Measurements from ENCODE around the gene FTCDNL1. TPM values are rescaled to one million over a fixed set of nuclear protein-coding genes. Genes with fewer than 3 reads are reported as not detected.

Gene FTCDNL1
- total RNA-seq, 4 donors from 2014 or later: 0.69 to 2.3 (median 1.4) TPM

DNA sequence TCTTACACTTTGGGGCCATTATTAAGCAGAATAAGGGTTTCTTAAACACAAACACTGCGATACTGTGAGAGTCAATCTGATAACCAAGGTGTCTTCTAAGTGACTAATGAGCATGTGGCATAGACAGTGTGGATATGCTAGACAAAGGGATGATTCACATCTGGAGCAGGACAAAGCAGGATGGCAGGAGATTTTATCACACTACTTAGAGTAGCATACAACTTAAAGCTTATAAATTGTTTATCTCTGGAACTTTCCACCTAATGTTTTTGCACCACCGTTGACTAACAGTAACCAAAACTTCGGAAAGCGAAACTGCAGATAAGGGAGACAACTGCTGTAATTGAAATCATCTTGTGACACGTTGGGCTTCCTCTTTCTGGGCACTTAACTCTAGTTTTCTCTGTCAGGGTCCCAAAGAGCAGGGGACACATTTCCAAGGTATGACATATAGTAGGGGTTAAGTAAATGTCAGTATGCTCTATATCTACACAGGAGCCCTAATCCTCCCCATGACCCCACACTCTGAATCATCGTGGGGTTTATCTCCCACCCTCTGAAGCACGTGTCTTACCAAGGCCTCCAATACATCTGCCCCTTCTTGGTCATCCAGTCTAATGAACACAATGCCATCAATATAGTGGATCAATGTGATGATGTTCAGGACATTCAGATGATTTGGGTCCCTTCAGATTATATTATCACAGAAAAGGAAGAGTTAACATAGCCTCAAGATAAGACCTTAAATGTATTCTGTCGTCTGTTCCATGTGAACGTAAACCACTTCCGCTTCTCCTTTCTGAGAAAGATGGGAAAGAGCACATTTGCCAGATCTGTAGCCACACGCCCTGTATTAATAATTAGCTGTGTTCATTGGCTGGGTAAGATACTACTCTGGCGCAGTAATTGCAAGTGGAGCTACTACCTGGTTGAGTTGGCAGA lies 78.7 kb downstream of the FTCDNL1 start:
- Histone ChIP-seq H3K36me3 (no peaks in the 10 kb centered on the region), H3K9me3 (no peaks in the 10 kb centered on the region), H3K27ac (no peak overlapping the region), H3K4me3 (no peak overlapping the region), H3K4me1 (no peaks in the 10 kb centered on the region), H3K27me3 (no peaks in the 10 kb centered on the region)
- no peak for TF ChIP-seq EP300 (IDR thresholded peaks at IDR 0.05)
- TF ChIP-seq POLR2A (IDR thresholded peaks at IDR 0.05): no peak
- TF ChIP-seq POLR2AphosphoS5 (IDR thresholded peaks at IDR 0.05): no peak
- TF ChIP-seq CTCF (IDR thresholded peaks at IDR 0.05): no peak
- no peak for ATAC-seq
- 50 to 55% methylated on average over 8 to 12 of the region's 12 CpGs for WGBS, 2 donors (ENCODE audit: low coverage in 1 of 2)

GRCh38 chr2:199770716-199771115 lies 80.3 kb downstream of the FTCDNL1 start:
- no peak for TF ChIP-seq CTCF (IDR thresholded peaks at IDR 0.05)
- no peak for TF ChIP-seq POLR2AphosphoS5 (IDR thresholded peaks at IDR 0.05)
- TF ChIP-seq POLR2A (IDR thresholded peaks at IDR 0.05): no peak
- no peak for TF ChIP-seq EP300 (IDR thresholded peaks at IDR 0.05)
- ATAC-seq: no peak
- H3K36me3 ChIP-seq: no peaks in the 10 kb centered on the region
- no peak overlapping the region for H3K27ac ChIP-seq
- H3K9me3 ChIP-seq: no peaks in the 10 kb centered on the region
- H3K4me1 ChIP-seq: no peaks in the 10 kb centered on the region
- no peaks in the 10 kb centered on the region for H3K27me3 ChIP-seq
- no peak overlapping the region for H3K4me3 ChIP-seq
- 40% methylated on average over 1 of the region's 2 CpGs; no CpG with 5 or more reads in 1 of the 2 donors for WGBS, 2 donors (ENCODE audit: low coverage in 1 of 2)

DNA sequence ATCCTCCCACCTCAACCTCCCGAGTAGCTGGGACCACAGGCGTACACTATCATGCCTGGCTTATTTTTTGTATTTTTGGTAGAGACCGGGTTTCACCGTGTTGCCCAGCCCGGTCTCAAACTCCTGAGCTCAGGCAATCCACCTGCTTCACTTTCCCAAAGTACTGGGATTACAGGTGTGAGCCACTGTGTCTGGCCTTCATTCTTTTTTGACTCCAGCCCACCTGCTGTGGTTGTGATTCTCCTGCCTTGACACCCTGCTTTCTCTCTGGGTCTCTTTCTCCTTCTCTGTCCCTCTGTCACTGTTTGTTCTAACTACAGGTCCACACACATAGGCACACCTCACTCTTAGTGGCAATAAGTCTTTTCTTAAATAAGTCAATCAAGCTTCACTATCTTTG lies 85.3 kb downstream of the FTCDNL1 start:
- H3K36me3 ChIP-seq: no peaks in the 10 kb centered on the region
- no peak for ATAC-seq
- WGBS, 2 donors (ENCODE audit: low coverage in 1 of 2): 73 to 100% methylated on average over 2 to 5 of the region's 5 CpGs

DNA sequence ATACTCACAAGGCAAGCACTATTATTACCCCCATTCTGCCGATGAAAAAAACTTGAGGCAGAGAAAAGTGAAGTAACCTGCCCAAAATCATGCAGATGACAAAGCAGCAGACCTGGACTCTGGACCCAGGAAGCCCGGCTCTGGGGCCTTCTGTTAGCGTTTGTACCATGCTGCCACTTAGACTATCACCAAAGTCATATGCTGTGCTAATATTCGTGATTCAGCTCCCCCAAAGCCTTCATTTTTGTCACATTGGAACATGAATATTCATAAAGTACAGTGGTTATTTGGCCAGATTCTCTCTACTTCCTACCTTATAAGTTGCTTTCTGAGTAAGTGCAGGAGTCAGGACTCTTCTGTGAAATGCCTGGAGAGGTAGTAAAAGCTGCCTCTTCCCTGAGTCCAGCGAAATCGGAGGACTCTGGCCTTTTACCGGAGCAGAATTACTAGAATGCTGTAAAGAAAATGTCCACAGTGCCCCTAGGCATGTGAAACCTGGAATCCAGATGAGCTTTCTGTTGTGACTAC lies 86.7 kb downstream of the FTCDNL1 start:
- no peak for ATAC-seq
- H3K27me3 ChIP-seq: no peaks in the 10 kb centered on the region
- 83 to 98% methylated on average over 7 of the region's 7 CpGs for WGBS, 2 donors (ENCODE audit: low coverage in 1 of 2)
- no peaks in the 10 kb centered on the region for H3K4me1 ChIP-seq
- H3K36me3 ChIP-seq: no peaks in the 10 kb centered on the region
- no peaks in the 10 kb centered on the region for H3K9me3 ChIP-seq
- no peak overlapping the region for H3K4me3 ChIP-seq
- no peak for TF ChIP-seq CTCF (IDR thresholded peaks at IDR 0.05)
- no peak overlapping the region for H3K27ac ChIP-seq

More for the DNA sequence above, 85.3 kb downstream of the FTCDNL1 start:
- Histone ChIP-seq H3K4me3 (no peak overlapping the region), H3K9me3 (no peaks in the 10 kb centered on the region), H3K27ac (no peak overlapping the region), H3K27me3 (no peaks in the 10 kb centered on the region), H3K4me1 (no peaks in the 10 kb centered on the region)
- no peak for TF ChIP-seq EP300 (IDR thresholded peaks at IDR 0.05)
- TF ChIP-seq POLR2A (IDR thresholded peaks at IDR 0.05): no peak
- no peak for TF ChIP-seq CTCF (IDR thresholded peaks at IDR 0.05)
- TF ChIP-seq POLR2AphosphoS5 (IDR thresholded peaks at IDR 0.05): no peak

GRCh38 chr2:199762963-199763362 lies 88.0 kb downstream of the FTCDNL1 start:
- no peak for ATAC-seq
- WGBS, 2 donors (ENCODE audit: low coverage in 1 of 2): 87 to 93% methylated on average over 2 to 4 of the region's 4 CpGs

More at GRCh38 chr2:199762963-199763362, 88.0 kb downstream of the FTCDNL1 start:
- no peaks in the 10 kb centered on the region for H3K4me1 ChIP-seq
- no peaks in the 10 kb centered on the region for H3K27me3 ChIP-seq
- no peaks in the 10 kb centered on the region for H3K9me3 ChIP-seq
- no peak overlapping the region for H3K4me3 ChIP-seq
- TF ChIP-seq POLR2A (IDR thresholded peaks at IDR 0.05) (no peak), EP300 (IDR thresholded peaks at IDR 0.05) (no peak), POLR2AphosphoS5 (IDR thresholded peaks at IDR 0.05) (no peak), CTCF (IDR thresholded peaks at IDR 0.05) (no peak)
- no peak overlapping the region for H3K27ac ChIP-seq
- H3K36me3 ChIP-seq: no peaks in the 10 kb centered on the region
